ENCODE data around the gene ABAT.
"Not testable (repeated sequence)": the region's sequence is repeated elsewhere in the genome, so short reads cannot be mapped to it uniquely, and the experiment has no call there.

The ABAT gene

GRCh38 chr16:8644211-8645140 is 29.9 kb upstream of the ABAT start:
- no peak overlapping the region for H3K4me3 Mint-ChIP-seq
- no peaks in the 10 kb centered on the region for H3K9me3 Mint-ChIP-seq
- no peaks in the 10 kb centered on the region for H3K27me3 Mint-ChIP-seq (ENCODE audit: low read depth)
- H3K27ac Mint-ChIP-seq: peak overlapping the region; percentile 72
- H3K4me1 Mint-ChIP-seq (ENCODE audit: low read depth): peaks cover 11% of the 10 kb centered on the region
- peaks cover 55% of the 10 kb centered on the region for H3K36me3 Mint-ChIP-seq (ENCODE audit: low read depth)

- no peak overlapping the region for H3K4me3 Mint-ChIP-seq
- peak overlapping the region; percentile 72 for H3K27ac Mint-ChIP-seq
- peaks cover 52% of the 10 kb centered on the region for H3K36me3 Mint-ChIP-seq (ENCODE audit: low read depth)
These were observed 29.3 kb upstream of the ABAT start for GRCh38 chr16:8645141-8645521.

GRCh38 chr16:8645831-8646230 is 28.6 kb upstream of the ABAT start:
- peak overlapping the region; percentile 64 for H3K27ac Mint-ChIP-seq
- no peak overlapping the region for H3K4me3 Mint-ChIP-seq
- peaks cover 52% of the 10 kb centered on the region for H3K36me3 Mint-ChIP-seq (ENCODE audit: low read depth)
- H3K4me1 Mint-ChIP-seq (ENCODE audit: low read depth): peaks cover 11% of the 10 kb centered on the region
- H3K9me3 Mint-ChIP-seq: no peaks in the 10 kb centered on the region
- H3K27me3 Mint-ChIP-seq (ENCODE audit: low read depth): no peaks in the 10 kb centered on the region

More at GRCh38 chr16:8645141-8645521, 29.3 kb upstream of the ABAT start:
- Mint-ChIP-seq H3K27me3 (ENCODE audit: low read depth) (no peaks in the 10 kb centered on the region), H3K4me1 (ENCODE audit: low read depth) (peaks cover 11% of the 10 kb centered on the region), H3K9me3 (no peaks in the 10 kb centered on the region)

- H3K36me3 Mint-ChIP-seq (ENCODE audit: low read depth): peaks cover 49% of the 10 kb centered on the region
These were observed 27.9 kb upstream of the ABAT start for GRCh38 chr16:8646326-8647053.

GRCh38 chr16:8647721-8648318 is 26.6 kb upstream of the ABAT start:
- H3K4me3 Mint-ChIP-seq: no peak overlapping the region
- H3K4me1 Mint-ChIP-seq (ENCODE audit: low read depth): peaks cover 11% of the 10 kb centered on the region
- no peaks in the 10 kb centered on the region for H3K27me3 Mint-ChIP-seq (ENCODE audit: low read depth)
- peaks cover 38% of the 10 kb centered on the region for H3K36me3 Mint-ChIP-seq (ENCODE audit: low read depth)
- H3K9me3 Mint-ChIP-seq: no peaks in the 10 kb centered on the region
- no peak overlapping the region for H3K27ac Mint-ChIP-seq

More at GRCh38 chr16:8646326-8647053, 27.9 kb upstream of the ABAT start:
- Mint-ChIP-seq H3K27me3 (ENCODE audit: low read depth) (no peaks in the 10 kb centered on the region), H3K27ac (no peak overlapping the region), H3K4me1 (ENCODE audit: low read depth) (peaks cover 11% of the 10 kb centered on the region), H3K9me3 (no peaks in the 10 kb centered on the region), H3K4me3 (no peak overlapping the region)

GRCh38 chr16:8648877-8649276 is 25.5 kb upstream of the ABAT start:
- no peak overlapping the region for H3K4me3 Mint-ChIP-seq
- H3K4me1 Mint-ChIP-seq (ENCODE audit: low read depth): peaks cover 11% of the 10 kb centered on the region
- H3K9me3 Mint-ChIP-seq: no peaks in the 10 kb centered on the region
- peaks cover 30% of the 10 kb centered on the region for H3K36me3 Mint-ChIP-seq (ENCODE audit: low read depth)
- no peaks in the 10 kb centered on the region for H3K27me3 Mint-ChIP-seq (ENCODE audit: low read depth)
- H3K27ac Mint-ChIP-seq: no peak overlapping the region

GRCh38 chr16:8649829-8650554 is 24.4 kb upstream of the ABAT start:
- Mint-ChIP-seq H3K4me1 (ENCODE audit: low read depth) (peaks cover 5% of the 10 kb centered on the region), H3K9me3 (no peaks in the 10 kb centered on the region), H3K27me3 (ENCODE audit: low read depth) (no peaks in the 10 kb centered on the region), H3K36me3 (ENCODE audit: low read depth) (peaks cover 22% of the 10 kb centered on the region), H3K27ac (no peak overlapping the region), H3K4me3 (no peak overlapping the region)

GRCh38 chr16:8651958-8652357 is 22.5 kb upstream of the ABAT start:
- H3K36me3 Mint-ChIP-seq (ENCODE audit: low read depth); H3K9me3 Mint-ChIP-seq; H3K27ac Mint-ChIP-seq; H3K4me1 Mint-ChIP-seq (ENCODE audit: low read depth); H3K27me3 Mint-ChIP-seq (ENCODE audit: low read depth); H3K4me3 Mint-ChIP-seq: not testable (repeated sequence)

- H3K27ac Mint-ChIP-seq: no peak overlapping the region
- no peak overlapping the region for H3K4me3 Mint-ChIP-seq
- H3K27me3 Mint-ChIP-seq (ENCODE audit: low read depth): no peaks in the 10 kb centered on the region
- no peaks in the 10 kb centered on the region for H3K36me3 Mint-ChIP-seq (ENCODE audit: low read depth)
- H3K4me1 Mint-ChIP-seq (ENCODE audit: low read depth): no peaks in the 10 kb centered on the region
- no peaks in the 10 kb centered on the region for H3K9me3 Mint-ChIP-seq
These were observed 19.2 kb upstream of the ABAT start for GRCh38 chr16:8655184-8655717.

- H3K27me3 Mint-ChIP-seq (ENCODE audit: low read depth): no peaks in the 10 kb centered on the region
- H3K4me1 Mint-ChIP-seq (ENCODE audit: low read depth): no peaks in the 10 kb centered on the region
- no peaks in the 10 kb centered on the region for H3K36me3 Mint-ChIP-seq (ENCODE audit: low read depth)
- no peak overlapping the region for H3K4me3 Mint-ChIP-seq
- H3K27ac Mint-ChIP-seq: no peak overlapping the region
- no peaks in the 10 kb centered on the region for H3K9me3 Mint-ChIP-seq
These were observed 18.0 kb upstream of the ABAT start for GRCh38 chr16:8656376-8656775.

GRCh38 chr16:8660841-8661301 is 13.5 kb upstream of the ABAT start:
- Mint-ChIP-seq H3K4me1 (ENCODE audit: low read depth) (no peaks in the 10 kb centered on the region), H3K9me3 (no peaks in the 10 kb centered on the region), H3K27me3 (ENCODE audit: low read depth) (no peaks in the 10 kb centered on the region), H3K36me3 (ENCODE audit: low read depth) (no peaks in the 10 kb centered on the region), H3K27ac (no peak overlapping the region), H3K4me3 (no peak overlapping the region)

- Mint-ChIP-seq H3K36me3 (ENCODE audit: low read depth) (no peaks in the 10 kb centered on the region), H3K27ac (no peak overlapping the region), H3K4me3 (no peak overlapping the region), H3K27me3 (ENCODE audit: low read depth) (no peaks in the 10 kb centered on the region), H3K9me3 (no peaks in the 10 kb centered on the region), H3K4me1 (ENCODE audit: low read depth) (no peaks in the 10 kb centered on the region)
These were observed 12.7 kb upstream of the ABAT start for GRCh38 chr16:8661703-8662102.

- Mint-ChIP-seq H3K9me3 (no peaks in the 10 kb centered on the region), H3K4me1 (ENCODE audit: low read depth) (no peaks in the 10 kb centered on the region), H3K36me3 (ENCODE audit: low read depth) (no peaks in the 10 kb centered on the region), H3K4me3 (no peak overlapping the region), H3K27ac (no peak overlapping the region), H3K27me3 (ENCODE audit: low read depth) (no peaks in the 10 kb centered on the region)
These were observed 11.0 kb upstream of the ABAT start for GRCh38 chr16:8663192-8664089.

All from T-helper 1 cell treated with Interleukin-12 subunit alpha and Interleukin-12 subunit beta and Interleukin-4 antibody, amounts not matched to agents 30 μg/mL and 1 μg/mL, for 36 hours (primary cell).